Heart left ventricle (tissue), 16 donors: ENCODE measurements around the gene KCTD15. TPM values are rescaled to one million over a fixed set of nuclear protein-coding genes. Genes with fewer than 3 reads are reported as not detected.
A peak's percentile ranks its signal among the peaks of the same experiment; 100 is the strongest.

Experiments used
- ATAC-seq, 4 donors: fragments of 200-7000 bp; cut with Tn5 transposase; one replicate each; pipeline ENCODE4 v1.9.1; 2020 to 2022; ENCODE audit warnings: moderate library complexity in 4 of 4, mild to moderate bottlenecking in 3 of 4, moderate number of reproducible peaks in 1 of 4
- DNase-seq, 5 donors: peaks; one replicate each; pipeline ENCODE4 v3.0.0-alpha.2; 2020
- H3K27ac ChIP-seq, 12 donors: fragments of 200-600 bp; sonication (generic) in 4 of 12; one replicate each; pipeline versions ENCODE4 v1.5.0 to v1.8.0; 2016 to 2022; ENCODE audit warnings: mild to moderate bottlenecking in 2 of 12
- H3K27me3 ChIP-seq, 9 donors: fragments of 200-600 bp; sonication (generic) in 2 of 9; one replicate each; pipeline versions ENCODE4 v1.5.1 to v1.8.0; 2016 to 2022; ENCODE audit warnings: mild to moderate bottlenecking in 3 of 9
- H3K36me3 ChIP-seq, 9 donors: fragments of 200-600 bp; sonication (generic) in 2 of 9; one replicate each; pipeline versions ENCODE4 v1.5.0 to v1.8.0; 2018 to 2022; ENCODE audit warnings: mild to moderate bottlenecking in 2 of 9
- H3K4me1 ChIP-seq, 12 donors: fragments of 200-600 bp; sonication (generic) in 4 of 12; one replicate each; pipeline versions ENCODE4 v1.5.0 to v1.8.0; 2016 to 2022; ENCODE audit warnings: mild to moderate bottlenecking in 3 of 12
- H3K4me3 ChIP-seq, 12 donors: fragments of 200-600 bp; sonication (generic) in 4 of 12; one replicate each; pipeline versions ENCODE4 v1.5.0 to v1.8.0; 2017 to 2022; ENCODE audit warnings: mild to moderate bottlenecking in 9 of 12, moderate library complexity in 4 of 12
- H3K9me3 ChIP-seq, 12 donors: fragments of 200-600 bp; sonication (generic) in 4 of 12; one replicate each; pipeline versions ENCODE4 v1.5.0 to v1.8.0; 2016 to 2022; ENCODE audit warnings: mild to moderate bottlenecking in 1 of 12
- CTCF ChIP-seq, 12 donors: fragments of 200-600 bp; sonication (generic) in 4 of 12; IDR thresholded peaks; one replicate each; pipeline versions ENCODE4 v1.5.0 to v1.8.0; 2018 to 2022; ENCODE audit warnings: antibody characterized with exemption in 12 of 12, mild to moderate bottlenecking in 5 of 12
- POLR2A ChIP-seq, 2 donors: fragments of 450-650 bp; IDR thresholded peaks; one replicate each; pipeline ENCODE4 v1.6.1; 2017; ENCODE audit warnings: antibody characterized with exemption in 2 of 2, mild to moderate bottlenecking in 2 of 2, moderate library complexity in 2 of 2
- WGBS, 4 donors: extraction: QIAGEN DNeasy Blood & Tissue Kit in 2 of 4; methylation state at CpG; one replicate each; pipeline versions ENCODE4 v1.1.5 to v1.1.7; 2013 to 2018; 5-methylcytosine and 5-hydroxymethylcytosine counted together
- intact Hi-C, 10 donors: fragments of 100-400 bp; cut with DNase I; formaldehyde crosslinking; loops; one replicate each; pipeline versions ENCODE4 v1.11.1 to v1.14.2; 2022
- polyA plus RNA-seq, 2 donors: library from polyadenylated mRNA; stranded (reverse); fragments of 200-250 nt; gene quantifications; one replicate each; pipeline ENCODE4 v1.2.3, GENCODE V29; 2013
- total RNA-seq, 9 donors: library from RNA; depleted of rRNA in 2 of 9; stranded (reverse); fragments of >200 nt in 2 of 9; fragmentation: NEBNext Ultra II Directional in 3 of 9; extraction: Animal tissue kit (Norgen Biotek cat#: 25700) in 3 of 9; gene quantifications; one replicate each; pipeline versions ENCODE4 v1.1.0 to v1.2.4, GENCODE V29; 2016 to 2023
- donor health status: ischemic (EF 13 %, LVEDD 7.1; RV severe dilation, severe dysfunction).
- donor health status: healthy with polysubstance abuse.
- donor health status: DM: no; HTN: yes; CAD: no.
- donor health status: DM: no; HTN: no; CAD: no.
- donor health status: ischemic (EF 25% LVEDD 6.9; RV normal size, moderate dysfunction).
- donor health status: ischemic (EF 25% LVEDD 5.7; RV mildly dilated, moderate dysfunction).
- donor health status: healthy.
- donor health status: DM: yes; HTN: yes; CAD: no.
- donor health status: ischemic (EF 35%, LVEDD 5.7; RV mildly dilated, moderate dysfunction).
- donor health status: nonischemic (EF 11% LVEDD 7.7; RV severe dilation, severe dysfunction).
- donor health status: DM: yes; HTN: yes; CAD: no.
- donor health status: PGD.
- donor health status: ischemic (EF 29% LVEDD 5.4; RV normal size, mild dysfunction).
- donor health status: nonischemic (EF 23%, LVEDD 6.1; RV moderate dilation, normal function).

Gene KCTD15
- total and polyA plus RNA-seq, 11 donors, result 5.4 to 36.9 (median 9.8) TPM

GRCh38 chr19:33864311-33864850, 67.7 kb downstream of the KCTD15 start:
- no peak for TF ChIP-seq CTCF (IDR thresholded peaks at IDR 0.05)
- no peak for TF ChIP-seq POLR2A (IDR thresholded peaks at IDR 0.05)
- H3K36me3 ChIP-seq, result no peaks in the 10 kb centered on the region
- H3K9me3 ChIP-seq, result no peaks in the 10 kb centered on the region
- intact Hi-C loops, result no loop called here
- ATAC-seq, result no peak
- 63 to 100% (median 90%) methylated on average over 3 of the region's 3 CpGs for WGBS, 4 donors
- no peak overlapping the region for H3K27ac ChIP-seq
- no peaks in the 10 kb centered on the region for H3K27me3 ChIP-seq
- H3K4me3 ChIP-seq, result no peak overlapping the region
- peaks cover 0 to 15% (median 7%) of the 10 kb centered on the region in 12 donors for H3K4me1 ChIP-seq
- peak in 1 of 5 donors; percentile 13 for DNase-seq

- ATAC-seq (no peak), DNase-seq (peak in 1 of 5 donors; percentile 2)
- WGBS, 4 donors, result 87 to 92% (median 88%) methylated on average over 10 of the region's 10 CpGs
- intact Hi-C loops, result loop anchor here in 1 of 10 donors (5.0 kb wide), 1 partner anchor 68 kb away; the partner anchor contains the start of gene KCTD15
- no peaks in the 10 kb centered on the region for H3K9me3 ChIP-seq
- H3K36me3 ChIP-seq, result no peaks in the 10 kb centered on the region
- H3K4me3 ChIP-seq, result no peak overlapping the region
- peaks cover 0 to 15% (median 7%) of the 10 kb centered on the region in 12 donors for H3K4me1 ChIP-seq
- no peak overlapping the region for H3K27ac ChIP-seq
- no peaks in the 10 kb centered on the region for H3K27me3 ChIP-seq
- TF ChIP-seq CTCF (IDR thresholded peaks at IDR 0.05) (no peak), POLR2A (IDR thresholded peaks at IDR 0.05) (no peak)
Measured at GRCh38 chr19:33865306-33865705, 68.6 kb downstream of the KCTD15 start.

Other genes starting within 250 kb of the KCTD15 start
- under 1 TPM in 6 of 9 donors, not detected in 3; 0.12 to 0.88 (median 0.27) TPM for gene CHST8, start 174.9 kb upstream of the KCTD15 start, total RNA-seq
- gene CHST8, start 174.9 kb upstream of the KCTD15 start, polyA plus RNA-seq, result under 1 TPM; 0.10 to 0.15 TPM